Activated CD8-positive, alpha-beta memory T cell treated with anti-CD3 and anti-CD28 coated beads for 36 hours (primary cell): ENCODE data around the gene MTMR1. TPM values are rescaled to one million over a fixed set of nuclear protein-coding genes. Genes with fewer than 3 reads are reported as not detected.

Source experiments
- CTCF ChIA-PET: fragments of 350-600 bp; sonication (Branson Sonifier 250); formaldehyde crosslinking; loops from one replicate; lab custom pipeline; 2021; ENCODE audit warnings: antibody characterized with exemption; lab: Charles Lee
- POLR2A ChIA-PET: fragments of 350-600 bp; sonication (Branson Sonifier 250); formaldehyde crosslinking; loops from one replicate; lab custom pipeline; 2021; ENCODE audit warnings: antibody characterized with exemption; lab: Charles Lee
- total RNA-seq, 2 experiments: library from RNA; stranded (reverse); gene quantifications; one replicate each; pipeline ENCODE4 v1.2.3, GENCODE V29; 2021

The MTMR1 gene
- total RNA-seq, 2 experiments from 2014 or later, result 30.9 to 32.8 TPM

DNA sequence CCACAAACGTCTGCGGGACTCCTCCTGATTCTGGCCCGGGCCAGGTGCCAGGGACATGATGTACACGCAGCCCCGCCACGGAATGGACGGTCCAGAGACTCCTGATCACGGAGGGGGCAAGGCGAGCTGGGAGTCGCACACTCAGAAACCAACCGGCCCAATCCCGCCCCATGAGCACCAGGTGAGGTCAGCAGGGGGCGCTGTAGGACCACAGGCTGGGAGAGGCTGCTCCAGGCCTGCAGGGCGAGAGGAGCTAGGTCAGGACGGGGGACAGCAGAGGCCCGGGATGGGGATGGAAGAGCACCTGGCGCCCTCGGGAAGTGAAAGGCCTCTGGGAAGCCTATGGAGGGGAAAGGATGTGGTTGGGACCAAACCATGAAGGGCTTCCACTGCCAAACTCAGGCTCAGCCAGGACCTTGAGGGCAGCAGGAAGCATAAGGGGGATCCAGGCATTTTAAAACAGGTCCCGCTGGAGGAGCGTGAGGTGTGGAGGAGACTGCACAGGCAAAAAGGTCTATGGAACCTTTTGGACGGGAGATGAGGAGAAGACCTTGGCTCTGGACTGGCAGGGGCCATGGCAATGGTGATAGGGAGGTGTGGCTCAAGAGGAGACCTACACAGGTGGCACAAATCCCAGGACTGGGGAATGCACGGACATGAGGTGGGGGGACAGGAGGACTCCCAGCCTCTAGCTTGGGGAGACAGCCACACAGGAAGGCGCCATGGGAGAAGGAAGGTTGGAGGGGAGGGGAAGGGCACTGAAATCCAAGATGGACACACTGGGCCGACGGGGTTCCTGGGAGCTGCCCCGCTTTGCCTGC, 79.2 kb downstream of the MTMR1 start:
- ChIA-PET CTCF (interaction anchor here (0.5 to 3.7 kb wide), 15 partner anchors 8 to 906 kb away, joined by 3 to 55 read pairs (median 3); partner anchors contain the start of gene HMGB3), POLR2A (no interaction called here)

DNA sequence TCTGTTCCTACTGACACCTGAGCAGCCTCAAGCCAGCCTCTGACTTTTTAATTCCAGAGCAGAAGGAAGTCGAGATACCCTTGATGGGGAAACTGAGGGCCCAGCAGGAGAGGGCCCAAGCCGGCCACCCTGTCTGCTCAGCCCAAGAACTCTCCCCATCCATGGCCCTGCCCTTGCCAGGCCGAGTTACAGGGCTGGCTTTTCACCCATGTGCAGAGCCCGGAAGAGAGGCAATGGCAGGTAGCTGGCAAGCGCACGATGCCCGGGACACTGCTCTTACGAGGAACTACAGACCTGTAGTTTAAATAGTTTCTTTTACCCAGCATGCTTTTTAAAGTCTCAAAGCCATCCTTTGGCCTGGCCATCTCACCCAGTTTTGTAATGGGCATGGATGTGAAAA, 79.9 kb downstream of the MTMR1 start:
- ChIA-PET CTCF (interaction anchor here (1.6 to 3.7 kb wide), 2 partner anchors 309 to 905 kb away, joined by 4 to 55 read pairs; no protein-coding TSS in a partner anchor), POLR2A (no interaction called here)

DNA sequence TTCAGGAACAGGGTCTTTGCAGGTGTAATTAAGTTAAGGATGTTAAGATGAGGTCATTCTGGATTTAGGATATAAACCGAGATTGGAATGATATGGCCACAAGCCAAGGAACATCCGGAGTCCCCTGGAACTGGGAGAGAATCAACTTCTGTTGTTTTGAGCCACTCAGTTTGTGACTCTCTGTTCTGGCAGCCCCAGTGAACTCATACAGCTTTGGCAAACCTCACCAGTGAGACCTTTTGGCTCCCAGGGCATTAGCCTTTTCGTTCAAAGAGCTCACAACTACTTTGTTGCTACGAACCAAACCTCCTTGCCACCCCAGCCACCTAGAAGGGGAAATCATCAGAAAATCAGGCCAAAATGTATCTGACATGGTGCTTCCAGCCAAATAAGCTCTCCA, 80.4 kb downstream of the MTMR1 start:
- ChIA-PET POLR2A (no interaction called here), CTCF (no interaction called here)

DNA sequence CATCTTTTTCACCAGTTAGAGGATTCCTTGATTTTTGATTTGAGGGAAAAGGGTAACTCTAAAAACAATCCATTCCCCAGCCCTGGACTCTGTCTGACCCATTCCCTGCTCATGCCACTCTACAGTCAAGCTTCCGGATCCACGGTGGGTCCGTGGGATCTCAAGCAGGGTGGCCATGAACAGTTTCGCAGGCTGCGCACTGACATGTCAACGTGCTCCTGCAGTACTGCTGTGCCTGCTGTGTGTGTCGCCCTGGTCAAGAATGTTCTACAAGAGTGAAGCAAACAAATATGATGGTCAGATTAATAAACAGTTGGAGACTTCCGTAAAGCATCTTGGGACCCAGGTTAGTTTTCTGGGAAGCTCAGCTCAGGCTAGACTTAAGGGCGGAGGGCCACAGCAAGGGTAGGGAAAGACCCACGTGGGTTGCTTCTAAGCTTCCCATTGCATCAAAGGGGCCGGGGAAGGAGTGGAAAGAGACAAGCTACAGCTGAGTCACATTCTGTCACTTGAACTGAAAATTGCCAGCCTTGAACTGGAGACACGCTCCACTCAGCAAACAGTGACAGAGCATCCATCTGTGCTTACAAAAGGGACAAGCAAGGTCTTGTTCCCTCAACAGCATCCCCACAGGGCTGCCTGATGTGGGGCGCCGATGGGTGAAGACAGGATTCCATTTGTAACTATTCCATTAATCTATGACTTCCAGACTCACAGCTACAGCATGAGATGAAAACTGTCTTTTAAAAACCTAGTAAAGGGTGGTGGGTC, 81.8 kb downstream of the MTMR1 start:
- ChIA-PET CTCF (no interaction called here), POLR2A (interaction anchor here (0.6 kb wide), 1 partner anchor 63 kb away, joined by 3 read pairs; no protein-coding TSS in a partner anchor)

DNA sequence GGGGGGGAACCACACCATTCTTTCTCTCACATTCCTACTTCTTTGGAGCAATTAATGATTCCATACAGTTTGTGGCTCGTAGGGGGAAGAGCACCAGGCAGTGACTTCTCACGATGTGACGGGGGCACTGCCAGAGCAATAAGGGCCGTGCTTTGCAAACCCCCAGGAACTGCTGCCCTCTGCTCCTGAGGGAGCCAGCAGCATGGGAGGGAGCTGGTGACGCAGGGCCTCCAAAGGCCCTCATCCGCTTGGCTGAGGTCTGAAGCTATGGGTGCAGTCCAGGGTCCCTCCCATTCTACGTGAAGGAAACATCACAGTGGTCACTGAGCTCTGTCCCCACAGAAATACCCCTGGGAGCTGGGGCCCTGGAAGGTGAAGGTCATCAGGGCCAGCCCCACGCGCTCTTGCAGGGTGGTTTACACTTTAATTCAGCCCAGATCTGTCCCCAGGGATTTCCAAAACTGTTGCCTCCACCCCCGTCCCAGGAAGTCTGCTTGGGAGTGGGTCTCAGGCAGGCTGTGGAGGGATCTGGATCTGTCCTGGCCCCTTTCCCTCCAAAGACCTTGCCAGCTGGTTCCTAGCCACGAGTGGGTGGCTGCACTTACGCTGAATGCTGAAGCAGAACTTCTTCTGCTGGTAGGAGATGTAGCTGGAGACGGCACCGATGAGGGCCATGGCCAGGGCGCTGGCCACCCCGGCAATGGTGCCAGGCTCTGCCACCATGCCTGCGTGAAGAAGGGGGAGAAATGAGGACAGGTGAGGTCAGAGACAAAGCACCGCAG, 82.6 kb downstream of the MTMR1 start:
- ChIA-PET CTCF (interaction anchor here (2.5 kb wide), 1 partner anchor 307 kb away, joined by 6 read pairs; no protein-coding TSS in a partner anchor), POLR2A (interaction anchor here (0.6 kb wide), 1 partner anchor 62 kb away, joined by 3 read pairs; no protein-coding TSS in a partner anchor)

DNA sequence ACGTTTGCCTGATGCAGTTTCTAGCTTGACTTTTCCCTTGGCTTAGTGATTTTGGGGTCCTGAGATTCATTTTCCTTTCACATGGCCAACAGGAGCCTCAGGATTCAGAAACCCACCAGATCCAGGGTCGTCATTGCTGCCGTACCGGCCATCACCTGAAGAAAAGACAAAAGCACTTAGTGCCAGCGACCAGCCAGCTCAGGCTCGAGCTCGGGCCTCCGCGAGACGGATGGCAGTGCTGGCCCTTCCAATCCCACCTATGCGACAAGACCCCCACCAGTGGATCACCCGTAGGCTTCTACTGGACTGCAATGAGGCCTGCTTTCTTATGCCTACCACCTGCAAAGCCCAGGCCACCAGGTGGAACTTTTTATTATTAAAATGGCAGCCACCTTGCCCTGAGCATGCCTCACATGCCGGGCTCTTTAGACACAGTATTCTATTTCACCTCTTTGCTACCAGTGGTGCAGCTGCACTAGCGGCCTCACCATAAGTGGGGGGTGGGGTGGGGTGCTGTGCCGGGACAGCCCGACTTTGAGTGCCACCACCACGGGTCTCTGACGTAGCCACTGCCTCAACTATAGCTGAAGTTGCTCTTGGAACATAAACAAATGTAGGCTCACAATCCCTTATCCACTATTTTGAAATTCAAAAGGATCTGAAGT, 84.3 kb downstream of the MTMR1 start:
- POLR2A ChIA-PET, result interaction anchor here (0.6 kb wide), 1 partner anchor 11 kb away, joined by 3 read pairs; no protein-coding TSS in a partner anchor
- CTCF ChIA-PET, result interaction anchor here (0.6 to 2.5 kb wide), 2 partner anchors 53 to 305 kb away, joined by 3 to 6 read pairs; no protein-coding TSS in a partner anchor

DNA sequence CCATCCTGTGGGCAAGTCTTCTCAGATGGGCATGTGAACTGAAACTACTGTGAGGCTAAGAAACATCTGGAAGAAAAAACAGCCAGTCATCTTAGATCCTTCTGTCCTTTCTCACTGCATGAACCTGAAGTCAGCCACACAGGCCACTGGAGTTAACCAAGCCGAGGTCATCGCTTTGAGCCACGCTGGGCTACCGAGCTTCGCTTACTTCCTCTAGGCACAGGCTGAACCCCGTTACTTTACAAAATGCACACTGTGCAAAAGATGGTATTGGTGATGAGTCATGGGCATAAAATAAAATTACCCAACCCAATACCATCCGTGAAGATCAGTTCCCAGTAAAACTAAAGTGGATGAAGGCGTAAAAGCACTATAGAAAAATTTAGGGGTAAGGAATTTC, 86.2 kb downstream of the MTMR1 start:
- POLR2A ChIA-PET, result no interaction called here
- CTCF ChIA-PET, result no interaction called here

DNA sequence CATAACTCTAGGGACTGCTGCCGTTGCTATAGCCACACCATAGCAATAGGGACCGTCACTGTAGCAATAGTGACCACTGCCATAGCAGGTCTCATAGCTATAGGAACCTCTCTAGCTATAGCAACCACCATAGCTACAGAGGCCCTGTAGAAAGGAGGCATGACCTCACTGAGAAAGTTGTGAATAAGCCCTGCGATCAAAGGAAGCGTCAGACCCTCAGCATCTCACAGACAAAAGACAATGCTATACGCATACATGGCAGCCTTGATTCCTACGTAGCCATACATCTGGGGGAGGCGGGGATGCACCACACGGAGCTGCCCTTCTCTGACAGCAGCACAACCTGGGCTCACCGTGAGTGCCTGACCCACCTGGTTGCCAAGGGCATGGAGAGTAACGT, 88.5 kb downstream of the MTMR1 start:
- POLR2A ChIA-PET, result no interaction called here

DNA sequence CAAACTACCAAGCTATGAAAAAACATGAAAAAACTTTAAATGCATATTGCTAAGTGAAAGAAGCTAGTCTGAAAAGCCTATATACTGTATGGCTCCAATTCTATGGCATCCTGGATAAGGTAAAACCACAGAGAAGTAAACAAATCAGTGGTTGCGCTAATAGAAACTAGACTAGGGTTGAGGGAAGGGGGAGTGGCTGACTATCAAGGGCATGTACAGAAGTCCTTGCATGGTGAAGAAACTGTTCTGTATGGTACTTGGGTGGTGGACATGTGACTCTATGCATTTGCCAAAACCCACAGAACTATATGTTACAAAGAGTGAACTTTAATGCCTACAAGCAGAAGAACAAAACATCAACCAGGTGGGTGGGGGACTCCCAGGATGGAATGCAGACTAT, 96.8 kb downstream of the MTMR1 start:
- POLR2A ChIA-PET, result no interaction called here
- CTCF ChIA-PET, result no interaction called here

More for the DNA sequence above, 88.5 kb downstream of the MTMR1 start:
- CTCF ChIA-PET, result interaction anchor here (1.5 kb wide), 1 partner anchor 9 kb away, joined by 3 read pairs; no protein-coding TSS in a partner anchor

DNA sequence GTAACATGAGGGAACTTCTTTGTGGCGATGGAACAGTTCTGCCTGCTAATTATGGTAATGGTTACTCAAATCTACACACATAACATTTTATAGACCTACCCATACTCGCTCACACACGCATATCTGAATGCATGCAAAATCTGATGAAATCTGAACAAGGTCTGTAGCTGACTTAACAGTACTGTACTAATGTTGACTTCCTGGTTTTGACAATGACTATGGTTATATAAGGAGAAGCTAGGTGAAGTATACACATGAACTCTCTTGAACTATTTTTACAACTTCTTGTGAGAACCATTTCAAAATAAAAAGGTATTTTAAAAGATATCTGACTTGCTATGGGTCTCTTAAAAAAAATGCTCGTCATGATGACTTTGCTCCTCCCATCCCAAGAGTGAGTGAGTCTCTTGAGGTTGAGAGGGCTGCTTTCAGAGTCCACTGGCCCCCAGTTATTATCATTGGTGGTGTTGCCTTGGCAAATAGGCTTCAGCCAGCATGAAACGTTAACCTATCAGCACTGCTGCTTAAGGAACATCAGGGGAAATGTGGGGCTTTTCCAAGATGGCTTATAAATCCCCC, 99.8 kb downstream of the MTMR1 start:
- ChIA-PET POLR2A (no interaction called here), CTCF (no interaction called here)

DNA sequence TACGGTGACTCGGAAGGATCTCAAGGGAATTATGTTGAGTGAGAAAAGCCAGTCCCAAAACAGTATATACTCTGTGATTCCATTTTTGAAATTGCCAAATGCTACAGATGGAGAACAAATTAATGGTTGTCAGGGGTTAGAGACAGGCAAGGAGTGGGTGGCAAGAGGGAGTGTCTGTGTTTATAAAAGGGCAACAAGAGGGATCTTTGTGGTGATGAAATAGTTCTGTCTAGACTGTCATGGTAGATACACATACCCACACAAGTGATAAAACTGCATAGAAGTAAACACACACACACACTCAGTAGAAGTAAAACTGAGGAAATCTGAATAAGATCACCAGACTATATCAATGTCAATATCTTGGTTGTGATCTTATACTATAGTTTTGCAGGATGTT, 112.5 kb downstream of the MTMR1 start:
- POLR2A ChIA-PET, result no interaction called here
- CTCF ChIA-PET, result no interaction called here

DNA sequence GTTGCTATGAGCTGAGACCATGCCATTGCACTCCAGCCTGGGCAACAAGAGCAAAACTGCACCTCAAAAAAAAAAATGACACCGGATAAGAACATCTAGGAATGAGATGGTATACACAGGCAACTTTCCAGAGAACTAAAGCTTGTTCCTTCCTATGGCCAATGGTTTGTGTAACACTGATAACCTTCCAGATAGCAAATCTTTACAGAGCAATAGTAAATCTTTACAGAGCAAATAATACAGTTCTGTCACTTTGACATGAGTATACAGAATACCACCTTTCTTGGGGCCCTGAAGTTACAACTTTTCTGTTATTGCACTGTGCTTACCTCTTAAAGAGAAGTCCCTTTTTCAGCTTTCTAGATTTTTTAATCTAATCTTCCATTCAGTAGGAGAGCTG, 113.6 kb downstream of the MTMR1 start:
- POLR2A ChIA-PET, result no interaction called here
- CTCF ChIA-PET, result no interaction called here

DNA sequence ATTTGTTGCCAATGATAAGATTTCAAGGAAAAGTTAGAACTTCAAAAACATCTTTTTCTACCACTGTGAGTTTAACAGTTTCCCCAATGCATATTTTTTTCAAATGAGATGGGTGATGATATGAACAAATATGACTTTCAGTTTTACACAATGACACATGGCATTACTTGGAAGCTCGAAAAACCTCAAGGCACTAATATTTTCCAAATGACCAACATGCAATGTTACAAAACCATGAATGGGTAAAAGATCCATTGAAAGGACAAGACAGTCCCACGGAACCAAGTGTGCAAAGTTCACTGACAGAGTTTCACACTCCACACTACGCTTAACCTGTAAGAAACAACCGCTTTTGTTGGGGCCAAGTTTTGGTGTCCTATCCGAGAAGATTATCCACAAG, 120.7 kb downstream of the MTMR1 start:
- POLR2A ChIA-PET, result no interaction called here
- CTCF ChIA-PET, result no interaction called here

Other genes starting within 250 kb of the MTMR1 start
- 10 to 100 TPM; 15.1 to 18.7 TPM for gene MTM1, start 124.8 kb upstream of the MTMR1 start, total RNA-seq
- gene CD99L2, start 205.3 kb downstream of the MTMR1 start, total RNA-seq, result 10 to 100 TPM; 12.6 to 14.3 TPM